HepG2 (cell line): ENCODE data around the gene ZNF195. TPM values are rescaled to one million over a fixed set of nuclear protein-coding genes. Genes with fewer than 3 reads are reported as not detected.
A peak's percentile ranks its signal among the peaks of the same experiment; 100 is the strongest.

ENCODE experiments used
- ADNP ChIP-seq: sonication (generic); formaldehyde crosslinking; IDR thresholded peaks from 2 replicates; pipeline ENCODE4 v1.4.0; 2020; ENCODE audit warnings: missing genetic modification reagents
- ARID4A ChIP-seq: sonication (generic); formaldehyde crosslinking; IDR thresholded peaks from 2 replicates; pipeline ENCODE4 v1.5.0; 2020; ENCODE audit warnings: mild to moderate bottlenecking, missing genetic modification reagents, borderline replicate concordance
- ATF7 ChIP-seq, 2 experiments: fragments of 450-650 bp in 1 of 2; sonication (generic) in 1 of 2; formaldehyde crosslinking in 1 of 2; IDR thresholded peaks; 2 replicates each; pipeline versions ENCODE4 v1.4.0 to v1.6.1; 2016 to 2020; ENCODE audit warnings: antibody characterized with exemption in 1 of 2, mild to moderate bottlenecking in 1 of 2, missing genetic modification reagents in 1 of 2
- BORCS8-MEF2B ChIP-seq: sonication (generic); formaldehyde crosslinking; IDR thresholded peaks from 2 replicates; pipeline ENCODE4 v1.8.0; 2022; ENCODE audit warnings: mild to moderate bottlenecking, missing genetic modification reagents
- DDIT3 ChIP-seq: sonication (generic); formaldehyde crosslinking; IDR thresholded peaks from 2 replicates; pipeline ENCODE4 v1.4.0; 2020; ENCODE audit warnings: mild to moderate bottlenecking, missing genetic modification reagents
- DNMT3B ChIP-seq: conservative IDR thresholded peaks from 2 replicates; pipeline ENCODE4 v1.6.1; 2016; ENCODE audit warnings: missing biosample characterization, control low read depth
- ISX ChIP-seq: sonication (generic); formaldehyde crosslinking; conservative IDR thresholded peaks from 2 replicates; pipeline ENCODE4 v1.5.0; 2020; ENCODE audit warnings: missing genetic modification reagents
- KLF11 ChIP-seq: IDR thresholded peaks from 2 replicates; pipeline ENCODE4 v1.6.1; 2016; ENCODE audit warnings: missing compliant biosample characterization
- PHF8 ChIP-seq: sonication (generic); formaldehyde crosslinking; IDR thresholded peaks from 2 replicates; pipeline ENCODE4 v1.5.0; 2020; ENCODE audit warnings: missing genetic modification reagents
- POGZ ChIP-seq: sonication (generic); formaldehyde crosslinking; IDR thresholded peaks from 2 replicates; pipeline ENCODE4 v1.4.0; 2020; ENCODE audit warnings: mild to moderate bottlenecking, missing genetic modification reagents
- RARA ChIP-seq: IDR thresholded peaks from 2 replicates; pipeline ENCODE4 v1.6.1; 2016; ENCODE audit warnings: missing genetic modification reagents, missing compliant biosample characterization
- SCMH1 ChIP-seq: sonication (generic); formaldehyde crosslinking; IDR thresholded peaks from 2 replicates; pipeline ENCODE4 v1.9.0; 2021; ENCODE audit warnings: missing genetic modification reagents, mild to moderate bottlenecking, borderline replicate concordance
- TERF1 ChIP-seq: sonication (generic); formaldehyde crosslinking; IDR thresholded peaks from 2 replicates; pipeline ENCODE4 v1.8.0; 2022; ENCODE audit warnings: mild to moderate bottlenecking, missing genetic modification reagents, moderate library complexity
- TRAFD1 ChIP-seq: sonication (generic); formaldehyde crosslinking; IDR thresholded peaks from 2 replicates; pipeline ENCODE4 v1.5.1; 2020; ENCODE audit warnings: missing genetic modification reagents, mild to moderate bottlenecking, borderline replicate concordance
- ZFP41 ChIP-seq: sonication (generic); formaldehyde crosslinking; IDR thresholded peaks from 2 replicates; pipeline ENCODE4 v1.4.0; 2020; ENCODE audit warnings: mild to moderate bottlenecking, missing genetic modification reagents, borderline replicate concordance
- ZNF574 ChIP-seq: sonication (generic); formaldehyde crosslinking; IDR thresholded peaks from 2 replicates; pipeline ENCODE4 v1.4.0; 2020; ENCODE audit warnings: missing genetic modification reagents
- polyA plus RNA-seq, 8 experiments: library from polyadenylated mRNA; depleted of rRNA in 3 of 8; stranded (reverse) in 7 of 8; unstranded in 1 of 8; fragments of >200 nt; fragmentation: Illumina TruSeq in 4 of 8; extraction: Trizol in 4 of 8; gene quantifications; 2 replicates each; pipeline versions ENCODE4 v1.2.1 to v1.2.3, GENCODE V29; 2011 to 2016; ENCODE audit warnings: low read depth in 4 of 8, missing spikeins in 1 of 8, mixed read lengths in 1 of 8; ENCODE audit not compliant: insufficient read depth in 1 of 8
- total RNA-seq, 5 experiments: library from RNA; depleted of rRNA; stranded (reverse); fragments of >200 nt; fragmentation: Illumina TruSeq; extraction: Trizol; gene quantifications; 2 replicates each; pipeline ENCODE4 v1.2.3, GENCODE V29; 2016; ENCODE audit warnings: low read depth in 1 of 5

Gene ZNF195
- total and polyA plus RNA-seq, 2 of the 13 experiments (the other 11 are each of a cell fraction or from before 2014, with no cell fraction given) = 17.3 to 31.4 TPM

- TF ChIP-seq TRAFD1 (CRISPR knock-in tag) (no peak), SCMH1 (CRISPR knock-in tag) (no peak), KLF11 (CRISPR knock-in tag) (no peak), ADNP (CRISPR knock-in tag) (no peak), ZFP41 (CRISPR knock-in tag) (0 out of 2 replicates have a peak, but pooled peaks have one; percentile 72), ZNF574 (CRISPR knock-in tag) (peak; percentile 89), ARID4A (CRISPR knock-in tag) (peak; percentile 94), PHF8 (CRISPR knock-in tag) (peak; percentile 99), BORCS8-MEF2B (CRISPR knock-in tag) (peak; percentile 75; the same call in 1 of the 2 replicates), DDIT3 (CRISPR knock-in tag) (no peak), DNMT3B (no peak), RARA (CRISPR knock-in tag) (peak; percentile 15; the same call in 1 of the 2 replicates), TERF1 (no peak), ATF7 (IDR thresholded peaks at IDR 0.05) (peak; percentile 88), ATF7 (CRISPR knock-in tag; IDR thresholded peaks at IDR 0.05) (no peak), POGZ (CRISPR knock-in tag) (peak; percentile 80), ISX (CRISPR knock-in tag) (no peak)
Observed at GRCh38 chr11:3378426-3379423, at the start of gene ZNF195 (continued).
